Neuronal stem cell (in vitro differentiated cells): ENCODE data around the gene PPM1J.

Source experiments
- DNase-seq: peaks from one replicate; pipeline ENCODE4 v3.0.0-alpha.2; 2013; ENCODE audit warnings: low spot score
- H2AFZ ChIP-seq: one replicate; pipeline ENCODE4 v1.6.1; 2013; ENCODE audit warnings: mild to moderate bottlenecking, low read length, inconsistent platforms
- H2AK5ac ChIP-seq: 2 replicates; pipeline ENCODE4 v1.6.1; 2013; ENCODE audit warnings: low read depth, mild to moderate bottlenecking, inconsistent platforms, low read length, moderate library complexity, mixed read lengths
- H2BK120ac ChIP-seq: 2 replicates; pipeline ENCODE4 v1.6.1; 2013; ENCODE audit warnings: low read depth, mild to moderate bottlenecking, inconsistent platforms, low read length, moderate library complexity, mixed read lengths
- H2BK12ac ChIP-seq: one replicate; pipeline ENCODE4 v1.6.1; 2013; ENCODE audit warnings: low read length, inconsistent platforms
- H2BK15ac ChIP-seq: 2 replicates; pipeline ENCODE4 v1.6.1; 2013; ENCODE audit warnings: mild to moderate bottlenecking, low read length, inconsistent platforms, mixed read lengths
- H2BK5ac ChIP-seq: one replicate; pipeline ENCODE4 v1.6.1; 2013; ENCODE audit warnings: inconsistent platforms, mild to moderate bottlenecking, low read length, moderate library complexity
- H3K14ac ChIP-seq: one replicate; pipeline ENCODE4 v1.6.1; 2013; ENCODE audit warnings: low read length, inconsistent platforms
- H3K18ac ChIP-seq: 2 replicates; pipeline ENCODE4 v1.6.1; 2013; ENCODE audit warnings: low read length, inconsistent platforms
- H3K23ac ChIP-seq: 2 replicates; pipeline ENCODE4 v1.6.1; 2013; ENCODE audit warnings: low read depth, mild to moderate bottlenecking, mixed read lengths, low read length, inconsistent platforms; ENCODE audit not compliant: poor library complexity
- H3K27ac ChIP-seq: replicated peaks from 3 replicates; pipeline ENCODE4 v1.5.1; 2013; ENCODE audit warnings: low read length, inconsistent platforms
- H3K27me3 ChIP-seq, 3 experiments: 2 replicates each; pipeline ENCODE4 v1.6.1; 2013; ENCODE audit warnings: low read length in 3 of 3, mild to moderate bottlenecking in 2 of 3, inconsistent platforms in 1 of 3, low read depth in 1 of 3, mixed read lengths in 1 of 3, moderate library complexity in 1 of 3; ENCODE audit not compliant: control insufficient read depth in 3 of 3, insufficient read depth in 3 of 3
- H3K36me3 ChIP-seq, 2 donors: replicated peaks in 1 of 2; 2 replicates each; pipeline ENCODE4 v1.6.1; 2013; ENCODE audit warnings: low read length in 2 of 2; ENCODE audit not compliant: control insufficient read depth in 2 of 2, insufficient read depth in 2 of 2
- H3K4ac ChIP-seq: 2 replicates; pipeline ENCODE4 v1.6.1; 2013; ENCODE audit warnings: inconsistent platforms, mild to moderate bottlenecking, low read length, moderate library complexity
- H3K4me1 ChIP-seq, 2 donors: 1 replicate in 1 of 2; 2 replicates in 1 of 2; pipeline ENCODE4 v1.6.1; 2013; ENCODE audit warnings: low read length in 2 of 2, low read depth in 1 of 2; ENCODE audit not compliant: control insufficient read depth in 2 of 2, insufficient read depth in 1 of 2
- H3K4me2 ChIP-seq: one replicate; pipeline ENCODE4 v1.6.1; 2013; ENCODE audit warnings: mild to moderate bottlenecking, low read length, inconsistent platforms; ENCODE audit not compliant: insufficient read depth, poor library complexity, severe bottlenecking
- H3K4me3 ChIP-seq, 2 donors: 2 replicates each; pipeline ENCODE4 v1.5.1; 2013; ENCODE audit warnings: low read length in 2 of 2, mild to moderate bottlenecking in 2 of 2, inconsistent platforms in 1 of 2, moderate library complexity in 1 of 2
- H3K79me1 ChIP-seq: one replicate; pipeline ENCODE4 v1.6.1; 2013; ENCODE audit warnings: low read depth, mild to moderate bottlenecking, inconsistent platforms, low read length, moderate library complexity
- H3K9ac ChIP-seq: one replicate; pipeline ENCODE4 v1.6.1; 2013; ENCODE audit warnings: mild to moderate bottlenecking, low read depth, low read length, inconsistent platforms; ENCODE audit not compliant: poor library complexity
- H3K9me3 ChIP-seq, 2 donors: replicated peaks in 1 of 2; 2 replicates each; pipeline versions ENCODE3 to v1.6.1; 2013; ENCODE audit warnings: low read length in 2 of 2, mild to moderate bottlenecking in 2 of 2, inconsistent platforms in 1 of 2, low read depth in 1 of 2, mixed read lengths in 1 of 2, moderate library complexity in 1 of 2; ENCODE audit not compliant: control insufficient read depth in 2 of 2, insufficient read depth in 1 of 2
- H4K8ac ChIP-seq: one replicate; pipeline ENCODE4 v1.6.1; 2013; ENCODE audit warnings: low read depth, mild to moderate bottlenecking, inconsistent platforms, low read length, moderate library complexity
- H4K91ac ChIP-seq: one replicate; pipeline ENCODE4 v1.6.1; 2013; ENCODE audit warnings: low read length, low read depth, mild to moderate bottlenecking, inconsistent platforms; ENCODE audit not compliant: poor library complexity
- WGBS, 2 donors: extraction: QIAGEN DNeasy Blood & Tissue Kit; methylation state at CpG; one replicate each; pipeline ENCODE4 v1.1.7; 2013; ENCODE audit warnings: missing lambda C conversion rate in 2 of 2, mixed read lengths in 1 of 2; ENCODE audit not compliant: insufficient read length in 2 of 2, insufficient replicate concordance in 1 of 2; ENCODE audit errors: extremely low coverage in 2 of 2; 5-methylcytosine and 5-hydroxymethylcytosine counted together

The PPM1J gene

GRCh38 chr1:112693821-112694220, 21.3 kb downstream of the PPM1J start:
- H3K14ac ChIP-seq, result no peak overlapping the region
- DNase-seq, result no peak
- H2BK5ac ChIP-seq, result no peak overlapping the region
- H4K91ac ChIP-seq, result no peak overlapping the region
- H3K79me1 ChIP-seq, result no peaks in the 10 kb centered on the region
- H2BK15ac ChIP-seq, result no peak overlapping the region
- no peak overlapping the region for H2BK12ac ChIP-seq
- H3K4me2 ChIP-seq, result no peak overlapping the region
- no peak overlapping the region for H2AK5ac ChIP-seq
- H3K4me1 ChIP-seq, result no peaks in the 10 kb centered on the region
- no peak overlapping the region for H3K23ac ChIP-seq
- H3K9ac ChIP-seq, result no peak overlapping the region
- no peak overlapping the region for H3K4ac ChIP-seq
- H2BK120ac ChIP-seq, result no peak overlapping the region
- no CpG with 5 or more reads among the region's 6 CpGs for WGBS, 2 donors
- H2AFZ ChIP-seq, result no peak overlapping the region
- no peaks in the 10 kb centered on the region for H3K27me3 ChIP-seq
- no peak overlapping the region for H3K27ac ChIP-seq
- peaks cover 56 to 98% of the 10 kb centered on the region in 2 donors for H3K36me3 ChIP-seq
- no peak overlapping the region for H3K4me3 ChIP-seq
- H4K8ac ChIP-seq, result no peak overlapping the region
- H3K9me3 ChIP-seq, result no peaks in the 10 kb centered on the region
- no peak overlapping the region for H3K18ac ChIP-seq

- Histone ChIP-seq H3K4me2 (no peak overlapping the region), H2AFZ (no peak overlapping the region), H2BK12ac (no peak overlapping the region), H3K4ac (no peak overlapping the region), H2BK5ac (no peak overlapping the region), H3K36me3 (peaks cover 47 to 98% of the 10 kb centered on the region in 2 donors), H3K27me3 (no peaks in the 10 kb centered on the region), H3K27ac (no peak overlapping the region), H3K4me1 (no peaks in the 10 kb centered on the region), H2BK15ac (no peak overlapping the region), H3K9me3 (no peaks in the 10 kb centered on the region), H3K23ac (no peak overlapping the region), H3K79me1 (peaks cover under 1% of the 10 kb centered on the region), H3K9ac (no peak overlapping the region), H3K18ac (no peak overlapping the region), H4K91ac (no peak overlapping the region), H4K8ac (no peak overlapping the region), H3K14ac (peak overlapping the region; percentile 17), H3K4me3 (no peak overlapping the region), H2BK120ac (no peak overlapping the region), H2AK5ac (no peak overlapping the region)
- no peak for DNase-seq
- no CpG with 5 or more reads among the region's 5 CpGs for WGBS, 2 donors
Measured at GRCh38 chr1:112692681-112693080, 22.5 kb downstream of the PPM1J start.

- Histone ChIP-seq H3K9ac (no peak overlapping the region), H3K36me3 (peaks cover 33 to 76% of the 10 kb centered on the region in 2 donors), H3K4me3 (no peak overlapping the region), H2AK5ac (no peak overlapping the region), H3K23ac (no peak overlapping the region), H2BK15ac (no peak overlapping the region), H4K91ac (no peak overlapping the region), H3K4me1 (no peaks in the 10 kb centered on the region), H3K14ac (no peak overlapping the region), H3K27ac (no peak overlapping the region), H3K79me1 (peaks cover 3% of the 10 kb centered on the region), H3K18ac (no peak overlapping the region), H2BK5ac (no peak overlapping the region), H2BK120ac (no peak overlapping the region), H3K4me2 (no peak overlapping the region), H4K8ac (no peak overlapping the region), H2BK12ac (no peak overlapping the region), H2AFZ (no peak overlapping the region), H3K9me3 (no peaks in the 10 kb centered on the region), H3K4ac (no peak overlapping the region), H3K27me3 (no peaks in the 10 kb centered on the region)
- no CpG with 5 or more reads among the region's 11 CpGs for WGBS, 2 donors
- no peak for DNase-seq
Measured at GRCh38 chr1:112689842-112690237, 25.3 kb downstream of the PPM1J start.

- WGBS, 2 donors, result no CpG with 5 or more reads among the region's 9 CpGs
Measured at GRCh38 chr1:112689196-112689841, 25.8 kb downstream of the PPM1J start.

More at GRCh38 chr1:112689196-112689841, 25.8 kb downstream of the PPM1J start:
- H2AFZ ChIP-seq, result no peak overlapping the region
- no peak for DNase-seq
- peaks cover 28 to 71% of the 10 kb centered on the region in 2 donors for H3K36me3 ChIP-seq
- H4K91ac ChIP-seq, result no peak overlapping the region
- H4K8ac ChIP-seq, result no peak overlapping the region
- H3K4me1 ChIP-seq, result no peaks in the 10 kb centered on the region
- H3K18ac ChIP-seq, result no peak overlapping the region
- no peak overlapping the region for H3K27ac ChIP-seq
- no peak overlapping the region for H3K9ac ChIP-seq
- no peak overlapping the region for H2BK120ac ChIP-seq
- no peak overlapping the region for H3K14ac ChIP-seq
- no peaks in the 10 kb centered on the region for H3K9me3 ChIP-seq
- H2BK5ac ChIP-seq, result no peak overlapping the region
- no peak overlapping the region for H3K4me2 ChIP-seq
- no peak overlapping the region for H3K4me3 ChIP-seq
- no peak overlapping the region for H2BK15ac ChIP-seq
- peaks cover 3% of the 10 kb centered on the region for H3K79me1 ChIP-seq
- H2AK5ac ChIP-seq, result no peak overlapping the region
- no peak overlapping the region for H3K23ac ChIP-seq
- no peak overlapping the region for H2BK12ac ChIP-seq
- H3K27me3 ChIP-seq, result no peaks in the 10 kb centered on the region
- no peak overlapping the region for H3K4ac ChIP-seq
